ENCODE data around the gene PHLDA3.

GRCh38 chr1:201448990-201449389, 20.0 kb downstream of the PHLDA3 start:
- TF ChIP-seq CTCF (IDR thresholded peaks at IDR 0.05) (no peak), POLR2A (IDR thresholded peaks at IDR 0.05) (no peak)
